Thoracic aorta (tissue), 2 donors: ENCODE data around the gene ARSI. TPM values are rescaled to one million over a fixed set of nuclear protein-coding genes. Genes with fewer than 3 reads are reported as not detected.

Experiments
- ATAC-seq: fragments of 150-250 bp; one replicate; pipeline ENCODE4 v1.8.0; 2017; ENCODE audit warnings: low read depth; ENCODE audit not compliant: insufficient number of reproducible peaks, low FRiP score
- DNase-seq: peaks from one replicate; pipeline ENCODE4 v3.0.0-alpha.2; 2020; ENCODE audit warnings: low spot score
- H3K27ac ChIP-seq, 2 donors: fragments of 200-600 bp; sonication (generic); 1 replicate in 1 of 2; 2 replicates in 1 of 2; pipeline ENCODE4 v1.5.1; 2016; ENCODE audit warnings: mild to moderate bottlenecking in 2 of 2, moderate library complexity in 2 of 2
- H3K27me3 ChIP-seq: fragments of 200-600 bp; sonication (generic); replicated peaks from 2 replicates; pipeline ENCODE4 v1.6.0; 2016; ENCODE audit warnings: mild to moderate bottlenecking; ENCODE audit not compliant: insufficient read depth
- H3K36me3 ChIP-seq: fragments of 200-600 bp; sonication (generic); one replicate; pipeline ENCODE4 v1.5.1; 2016
- H3K4me1 ChIP-seq, 2 donors: fragments of 200-600 bp; sonication (generic); 1 replicate in 1 of 2; 2 replicates in 1 of 2; pipeline versions ENCODE4 v1.5.1 to v1.6.0; 2016; ENCODE audit warnings: low read depth in 2 of 2, mild to moderate bottlenecking in 1 of 2; ENCODE audit not compliant: control insufficient read depth in 1 of 2
- H3K4me3 ChIP-seq: fragments of 200-600 bp; sonication (generic); 2 replicates; pipeline ENCODE4 v1.5.1; 2016; ENCODE audit warnings: mild to moderate bottlenecking
- H3K9me3 ChIP-seq: fragments of 200-600 bp; sonication (generic); 2 replicates; pipeline ENCODE4 v1.5.1; 2016
- total RNA-seq, 2 donors: library from RNA; depleted of rRNA; stranded (reverse); fragments of >200 nt; gene quantifications; one replicate each; pipeline versions ENCODE4 v1.1.0 to v1.2.3, GENCODE V29; 2016
- TF ChIP-seq, protein P1 (sequence below): fragments of 200-600 bp; sonication (generic); IDR thresholded peaks from one replicate; pipeline ENCODE4 v1.5.1; 2019; ENCODE audit warnings: antibody characterized with exemption

The ARSI gene
- total RNA-seq, 2 donors from 2014 or later: 0.41 to 4.3 TPM

- Histone ChIP-seq H3K9me3 (no peaks in the 10 kb centered on the region), H3K27ac (no peak overlapping the region), H3K36me3 (no peaks in the 10 kb centered on the region), H3K4me1 (no peaks in the 10 kb centered on the region), H3K27me3 (no peaks in the 10 kb centered on the region), H3K4me3 (no peak overlapping the region)
- no peak for ATAC-seq
- no peak for DNase-seq
- TF ChIP-seq, protein P1, sequence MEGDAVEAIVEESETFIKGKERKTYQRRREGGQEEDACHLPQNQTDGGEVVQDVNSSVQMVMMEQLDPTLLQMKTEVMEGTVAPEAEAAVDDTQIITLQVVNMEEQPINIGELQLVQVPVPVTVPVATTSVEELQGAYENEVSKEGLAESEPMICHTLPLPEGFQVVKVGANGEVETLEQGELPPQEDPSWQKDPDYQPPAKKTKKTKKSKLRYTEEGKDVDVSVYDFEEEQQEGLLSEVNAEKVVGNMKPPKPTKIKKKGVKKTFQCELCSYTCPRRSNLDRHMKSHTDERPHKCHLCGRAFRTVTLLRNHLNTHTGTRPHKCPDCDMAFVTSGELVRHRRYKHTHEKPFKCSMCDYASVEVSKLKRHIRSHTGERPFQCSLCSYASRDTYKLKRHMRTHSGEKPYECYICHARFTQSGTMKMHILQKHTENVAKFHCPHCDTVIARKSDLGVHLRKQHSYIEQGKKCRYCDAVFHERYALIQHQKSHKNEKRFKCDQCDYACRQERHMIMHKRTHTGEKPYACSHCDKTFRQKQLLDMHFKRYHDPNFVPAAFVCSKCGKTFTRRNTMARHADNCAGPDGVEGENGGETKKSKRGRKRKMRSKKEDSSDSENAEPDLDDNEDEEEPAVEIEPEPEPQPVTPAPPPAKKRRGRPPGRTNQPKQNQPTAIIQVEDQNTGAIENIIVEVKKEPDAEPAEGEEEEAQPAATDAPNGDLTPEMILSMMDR: no peak
These were observed 13.9 kb downstream of the ARSI start for GRCh38 chr5:150288791-150289190.

DNA sequence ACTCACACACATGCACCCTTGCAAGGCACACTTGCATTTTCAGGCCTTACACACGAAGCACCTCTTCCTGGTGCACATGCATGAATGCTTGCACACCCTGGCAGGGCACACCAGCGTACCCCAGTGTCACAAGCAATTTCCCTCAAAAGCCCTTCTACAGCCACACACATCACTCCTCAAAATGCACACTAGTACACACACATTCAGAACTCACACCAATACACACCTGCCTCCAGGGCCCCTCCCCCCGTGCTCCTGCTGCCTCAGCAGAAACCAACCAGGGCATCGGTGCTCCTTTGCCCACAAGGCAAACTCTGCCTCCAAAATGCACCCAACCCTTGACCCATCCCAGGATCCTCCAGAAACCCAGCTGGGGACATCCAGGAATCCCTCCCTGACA, 14.3 kb downstream of the ARSI start:
- Histone ChIP-seq H3K27ac (no peak overlapping the region), H3K4me1 (no peaks in the 10 kb centered on the region), H3K27me3 (no peaks in the 10 kb centered on the region), H3K36me3 (no peaks in the 10 kb centered on the region), H3K4me3 (no peak overlapping the region), H3K9me3 (no peaks in the 10 kb centered on the region)
- DNase-seq: no peak
- ATAC-seq: no peak
- TF ChIP-seq, protein P1: no peak

DNA sequence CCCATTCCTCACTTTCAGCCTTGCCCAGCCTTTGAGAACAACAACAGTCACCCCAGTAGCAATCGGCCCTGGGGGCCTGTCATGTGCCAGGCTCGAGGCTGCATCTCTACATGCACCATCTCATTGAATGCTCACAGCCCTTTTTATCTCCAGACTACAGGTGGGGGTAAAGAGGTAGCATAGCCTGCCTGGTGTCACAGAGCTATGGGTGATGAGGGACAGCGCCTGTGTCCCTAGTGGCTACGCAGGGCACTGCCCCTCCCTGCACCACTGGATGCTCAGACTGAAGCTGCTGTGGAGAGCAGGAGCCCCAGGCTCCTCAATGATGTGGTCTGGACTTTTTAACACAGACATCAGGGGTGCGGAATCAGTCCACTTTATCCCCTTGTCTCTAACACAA, 15.9 kb downstream of the ARSI start:
- no peak for ATAC-seq
- Histone ChIP-seq H3K9me3 (no peaks in the 10 kb centered on the region), H3K4me1 (no peaks in the 10 kb centered on the region), H3K27me3 (no peaks in the 10 kb centered on the region), H3K36me3 (no peaks in the 10 kb centered on the region), H3K27ac (no peak overlapping the region), H3K4me3 (no peak overlapping the region)
- TF ChIP-seq, protein P1: no peak
- no peak for DNase-seq

DNA sequence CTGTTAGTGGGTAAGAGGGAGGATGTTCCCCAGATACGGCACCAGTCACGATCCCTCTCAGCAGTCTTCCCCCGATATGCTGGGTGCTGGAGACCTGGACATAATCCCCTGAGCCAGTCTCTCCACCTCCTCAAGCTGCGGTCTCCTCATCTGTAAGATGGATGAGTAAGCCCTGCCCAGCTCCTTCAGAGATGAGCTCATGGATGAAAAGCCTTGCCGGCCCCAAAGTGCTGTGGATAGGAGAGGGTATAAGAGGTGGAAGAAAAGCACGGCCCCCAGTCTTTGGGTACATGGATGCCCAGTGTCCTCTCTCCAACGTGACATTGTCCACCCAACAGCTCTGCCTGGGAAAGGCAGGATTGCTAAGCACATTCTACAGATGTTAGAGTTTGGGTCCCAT, 17.6 kb downstream of the ARSI start:
- Histone ChIP-seq H3K27me3 (no peaks in the 10 kb centered on the region), H3K27ac (no peak overlapping the region), H3K4me3 (no peak overlapping the region), H3K4me1 (no peaks in the 10 kb centered on the region), H3K36me3 (no peaks in the 10 kb centered on the region), H3K9me3 (no peaks in the 10 kb centered on the region)
- no peak for ATAC-seq
- TF ChIP-seq, protein P1: no peak
- no peak for DNase-seq

DNA sequence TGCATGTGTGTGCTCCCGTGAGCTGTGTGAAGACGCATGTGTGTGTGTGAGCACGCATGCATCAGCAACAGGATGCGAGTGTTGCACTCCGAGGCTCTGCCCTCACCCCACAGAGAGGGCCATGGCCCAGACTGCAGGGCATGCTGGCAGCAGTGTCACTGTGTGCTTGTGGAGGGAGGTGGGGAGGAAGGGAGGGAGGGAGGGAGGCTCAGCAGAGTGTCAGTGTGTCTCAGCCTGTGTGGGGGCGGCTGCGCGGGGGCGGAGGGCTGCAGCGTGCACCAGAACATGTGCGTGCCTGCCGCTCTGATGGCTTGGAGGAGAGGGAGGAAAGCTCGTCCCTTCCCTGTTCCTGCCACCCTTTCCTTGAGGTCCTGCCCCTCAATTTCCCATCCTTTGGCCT, 18.4 kb downstream of the ARSI start:
- ATAC-seq (no peak), DNase-seq (no peak)
- no peaks in the 10 kb centered on the region for H3K36me3 ChIP-seq
- H3K9me3 ChIP-seq: no peaks in the 10 kb centered on the region
- H3K4me1 ChIP-seq: no peaks in the 10 kb centered on the region
- H3K27me3 ChIP-seq: no peaks in the 10 kb centered on the region
- TF ChIP-seq, protein P1: no peak
- no peak overlapping the region for H3K4me3 ChIP-seq
- no peak overlapping the region for H3K27ac ChIP-seq
